ENCODE results near the gene APOC1.
"Not testable (repeated sequence)": the region's sequence is repeated elsewhere in the genome, so short reads cannot be mapped to it uniquely, and the experiment has no call there.

Gene APOC1

GRCh38 chr19:44889830-44890365 is 24.5 kb upstream of the APOC1 start:
- no peak for DNase-seq (ENCODE audit: low read depth)

- DNase-seq (ENCODE audit: low read depth), result peak; percentile 100
Observed at GRCh38 chr19:44890366-44891015, 23.9 kb upstream of the APOC1 start.

- DNase-seq (ENCODE audit: low read depth), result no peak
Observed at GRCh38 chr19:44891016-44891882, 23.2 kb upstream of the APOC1 start, which contains the start of gene TOMM40. Gene TOMM40, plus strand, starts transcription at chr19:44891254. Its CDS starts 162 bp downstream, at chr19:44891416.

- no peak for DNase-seq (ENCODE audit: low read depth)
Observed at GRCh38 chr19:44892932-44893331, 21.5 kb upstream of the APOC1 start.

GRCh38 chr19:44893332-44894051 is 20.9 kb upstream of the APOC1 start:
- no peak for DNase-seq (ENCODE audit: low read depth)

- DNase-seq (ENCODE audit: low read depth), result no peak
Observed at GRCh38 chr19:44894052-44894400, 20.4 kb upstream of the APOC1 start.

GRCh38 chr19:44894946-44895345 is 19.5 kb upstream of the APOC1 start:
- no peak for DNase-seq (ENCODE audit: low read depth)

GRCh38 chr19:44897835-44898234 is 16.6 kb upstream of the APOC1 start:
- no peak for DNase-seq (ENCODE audit: low read depth)

GRCh38 chr19:44900328-44901244 is 13.8 kb upstream of the APOC1 start:
- DNase-seq (ENCODE audit: low read depth), result no peak

- DNase-seq (ENCODE audit: low read depth), result no peak
Observed at GRCh38 chr19:44903216-44903601, 11.2 kb upstream of the APOC1 start.

- no peak for DNase-seq (ENCODE audit: low read depth)
Observed at GRCh38 chr19:44903602-44904425, 10.6 kb upstream of the APOC1 start.

- no peak for DNase-seq (ENCODE audit: low read depth)
Observed at GRCh38 chr19:44904426-44904994, 9.9 kb upstream of the APOC1 start.

GRCh38 chr19:44905437-44906160 is 8.8 kb upstream of the APOC1 start, which contains the start of gene APOE:
Gene APOE, plus strand, starts transcription at chr19:44905796. Its CDS starts 829 bp downstream, at chr19:44906625.
- no peak for DNase-seq (ENCODE audit: low read depth)

- DNase-seq (ENCODE audit: low read depth), result no peak
Observed at GRCh38 chr19:44907613-44908012, 6.8 kb upstream of the APOC1 start.

- DNase-seq (ENCODE audit: low read depth), result no peak
Observed at GRCh38 chr19:44908074-44908835, 6.2 kb upstream of the APOC1 start.

- DNase-seq (ENCODE audit: low read depth), result no peak
Observed at GRCh38 chr19:44908836-44909261, 5.6 kb upstream of the APOC1 start.

GRCh38 chr19:44909775-44910174 is 4.6 kb upstream of the APOC1 start:
- no peak for DNase-seq (ENCODE audit: low read depth)

- DNase-seq (ENCODE audit: low read depth), result not testable (repeated sequence)
Observed at GRCh38 chr19:44911896-44912295, 2.5 kb upstream of the APOC1 start.

- DNase-seq (ENCODE audit: low read depth), result no peak
Observed at GRCh38 chr19:44912854-44913253, 1.6 kb upstream of the APOC1 start.
